Mesenchymal stem cell (in vitro differentiated cells and primary cell): Measurements from ENCODE around the gene SNRNP48.

ENCODE experiments used
- DNase-seq: peaks from one replicate; pipeline ENCODE4 v3.0.0-alpha.2; 2013
- H2AFZ ChIP-seq: one replicate; pipeline ENCODE4 v1.6.1; 2013; ENCODE audit warnings: low read depth, mild to moderate bottlenecking, control low read depth, inconsistent platforms, low read length, moderate library complexity
- H2AK5ac ChIP-seq: 2 replicates; pipeline ENCODE4 v1.6.1; 2013; ENCODE audit warnings: low read length, moderate library complexity, mild to moderate bottlenecking, inconsistent platforms; ENCODE audit not compliant: severe bottlenecking
- H2BK120ac ChIP-seq: one replicate; pipeline ENCODE4 v1.6.1; 2013; ENCODE audit warnings: low read depth, mild to moderate bottlenecking, inconsistent platforms, low read length, moderate library complexity
- H2BK12ac ChIP-seq, 2 experiments: one replicate each; pipeline ENCODE4 v1.6.1; 2013; ENCODE audit warnings: inconsistent platforms in 2 of 2, low read length in 2 of 2, mild to moderate bottlenecking in 2 of 2, moderate library complexity in 2 of 2, control low read depth in 1 of 2
- H2BK15ac ChIP-seq: one replicate; pipeline ENCODE4 v1.6.1; 2013; ENCODE audit warnings: mild to moderate bottlenecking, low read depth, inconsistent platforms; ENCODE audit not compliant: poor library complexity, severe bottlenecking
- H2BK5ac ChIP-seq: 2 replicates; pipeline ENCODE4 v1.6.1; 2013; ENCODE audit warnings: low read depth, mild to moderate bottlenecking, low read length, control low read depth, inconsistent platforms; ENCODE audit not compliant: poor library complexity, severe bottlenecking
- H3K14ac ChIP-seq, 2 experiments: one replicate each; pipeline ENCODE4 v1.6.1; 2013; ENCODE audit warnings: inconsistent platforms in 2 of 2, low read length in 2 of 2, control low read depth in 1 of 2, mild to moderate bottlenecking in 1 of 2, moderate library complexity in 1 of 2
- H3K18ac ChIP-seq, 2 experiments: one replicate each; pipeline ENCODE4 v1.6.1; 2013; ENCODE audit warnings: inconsistent platforms in 2 of 2, low read length in 2 of 2, control low read depth in 1 of 2, low read depth in 1 of 2, mild to moderate bottlenecking in 1 of 2
- H3K23ac ChIP-seq, 2 experiments: one replicate each; pipeline ENCODE4 v1.6.1; 2013; ENCODE audit warnings: inconsistent platforms in 2 of 2, low read length in 2 of 2, mild to moderate bottlenecking in 2 of 2, moderate library complexity in 2 of 2, control low read depth in 1 of 2
- H3K27ac ChIP-seq: 2 replicates; pipeline ENCODE4 v1.5.1; 2013; ENCODE audit warnings: mild to moderate bottlenecking, moderate library complexity, low read length, control low read depth, inconsistent platforms; ENCODE audit not compliant: poor library complexity, severe bottlenecking
- H3K27me3 ChIP-seq, 2 experiments: 2 replicates each; pipeline versions ENCODE4 v1.6.1 to v1.7.0; 2013; ENCODE audit warnings: low read length in 2 of 2, mild to moderate bottlenecking in 2 of 2, moderate library complexity in 2 of 2, control low read depth in 1 of 2, inconsistent platforms in 1 of 2; ENCODE audit not compliant: control insufficient read depth in 1 of 2, insufficient read depth in 1 of 2
- H3K36me3 ChIP-seq, 2 experiments: 2 replicates each; pipeline versions ENCODE4 v1.6.1 to v1.7.0; 2013; ENCODE audit warnings: low read length in 2 of 2, control low read depth in 1 of 2, inconsistent platforms in 1 of 2, low read depth in 1 of 2, mild to moderate bottlenecking in 1 of 2; ENCODE audit not compliant: insufficient read depth in 2 of 2, control insufficient read depth in 1 of 2
- H3K4ac ChIP-seq, 2 experiments: one replicate each; pipeline ENCODE4 v1.6.1; 2013; ENCODE audit warnings: inconsistent platforms in 2 of 2, low read length in 2 of 2, mild to moderate bottlenecking in 2 of 2, moderate library complexity in 2 of 2, control low read depth in 1 of 2, low read depth in 1 of 2
- H3K4me1 ChIP-seq: 2 replicates; pipeline ENCODE4 v1.6.1; 2013; ENCODE audit warnings: low read depth, low read length, control low read depth; ENCODE audit not compliant: control insufficient read depth, insufficient read depth
- H3K4me2 ChIP-seq: 2 replicates; pipeline ENCODE4 v1.6.1; 2013; ENCODE audit warnings: low read length, mild to moderate bottlenecking, inconsistent platforms; ENCODE audit not compliant: poor library complexity, severe bottlenecking
- H3K4me3 ChIP-seq, 2 experiments: 2 replicates each; pipeline versions ENCODE4 v1.5.1 to v1.7.0; 2013; ENCODE audit warnings: low read length in 2 of 2, mild to moderate bottlenecking in 2 of 2, control low read depth in 1 of 2, low read depth in 1 of 2; ENCODE audit not compliant: insufficient read depth in 1 of 2
- H3K79me1 ChIP-seq: replicated peaks from 2 replicates; pipeline ENCODE4 v1.6.1; 2013; ENCODE audit warnings: mild to moderate bottlenecking, control low read depth, low read length, inconsistent platforms; ENCODE audit not compliant: poor library complexity, severe bottlenecking
- H3K9ac ChIP-seq: 2 replicates; pipeline ENCODE4 v1.7.0; 2013; ENCODE audit warnings: mild to moderate bottlenecking, low read length, moderate library complexity
- H3K9me3 ChIP-seq: 2 replicates; pipeline ENCODE4 v1.7.0; 2013; ENCODE audit warnings: mild to moderate bottlenecking, low read length; ENCODE audit not compliant: control insufficient read depth
- H4K8ac ChIP-seq: one replicate; pipeline ENCODE4 v1.6.1; 2013; ENCODE audit warnings: inconsistent platforms, mild to moderate bottlenecking, low read length, moderate library complexity
- H4K91ac ChIP-seq: one replicate; pipeline ENCODE4 v1.6.1; 2013; ENCODE audit warnings: mild to moderate bottlenecking, low read length, inconsistent platforms
- WGBS: methylation state at CpG from one replicate; pipeline ENCODE4 v1.1.7; 2013; ENCODE audit warnings: mixed read lengths; 5-methylcytosine and 5-hydroxymethylcytosine counted together

Gene SNRNP48

GRCh38 chr6:7566107-7566506 is 23.9 kb upstream of the SNRNP48 start:
- H4K91ac ChIP-seq, result no peak overlapping the region
- H3K36me3 ChIP-seq, result peaks cover 0 to 35% of the 10 kb centered on the region in 2 experiments
- H3K23ac ChIP-seq, result no peak overlapping the region
- no peak overlapping the region for H2AK5ac ChIP-seq
- no peak overlapping the region for H3K18ac ChIP-seq
- WGBS, result 89% methylated on average over 1 of the region's 2 CpGs
- H3K27ac ChIP-seq, result no peak overlapping the region
- no peak overlapping the region for H2BK120ac ChIP-seq
- no peaks in the 10 kb centered on the region for H3K27me3 ChIP-seq
- H2BK15ac ChIP-seq, result no peak overlapping the region
- no peak overlapping the region for H3K4me2 ChIP-seq
- no peak overlapping the region for H3K4me3 ChIP-seq
- H2BK5ac ChIP-seq, result no peak overlapping the region
- no peak overlapping the region for H2AFZ ChIP-seq
- no peak overlapping the region for H3K14ac ChIP-seq
- no peak overlapping the region for H2BK12ac ChIP-seq
- H3K79me1 ChIP-seq, result peaks cover 7% of the 10 kb centered on the region
- no peaks in the 10 kb centered on the region for H3K9me3 ChIP-seq
- no peaks in the 10 kb centered on the region for H3K4me1 ChIP-seq
- H3K4ac ChIP-seq, result no peak overlapping the region
- H3K9ac ChIP-seq, result peak overlapping the region; percentile 58
- no peak overlapping the region for H4K8ac ChIP-seq
- no peak for DNase-seq

GRCh38 chr6:7566617-7567173 is 23.3 kb upstream of the SNRNP48 start:
- no peak overlapping the region for H3K4me2 ChIP-seq
- no peak overlapping the region for H2AFZ ChIP-seq
- DNase-seq, result no peak
- no peak overlapping the region for H3K4me3 ChIP-seq
- no peak overlapping the region for H2BK5ac ChIP-seq
- no peak overlapping the region for H2BK120ac ChIP-seq
- no peaks in the 10 kb centered on the region for H3K27me3 ChIP-seq
- H3K9me3 ChIP-seq, result no peaks in the 10 kb centered on the region
- no peak overlapping the region for H3K14ac ChIP-seq
- peaks cover 0 to 34% of the 10 kb centered on the region in 2 experiments for H3K36me3 ChIP-seq
- no peak overlapping the region for H3K9ac ChIP-seq
- H2AK5ac ChIP-seq, result no peak overlapping the region
- no peaks in the 10 kb centered on the region for H3K4me1 ChIP-seq
- no peak overlapping the region for H3K18ac ChIP-seq
- H3K23ac ChIP-seq, result no peak overlapping the region
- H3K4ac ChIP-seq, result no peak overlapping the region
- no peak overlapping the region for H4K91ac ChIP-seq
- H3K79me1 ChIP-seq, result peaks cover 3% of the 10 kb centered on the region
- H2BK12ac ChIP-seq, result no peak overlapping the region
- H2BK15ac ChIP-seq, result no peak overlapping the region
- H3K27ac ChIP-seq, result no peak overlapping the region
- 100% methylated on average over 3 of the region's 4 CpGs for WGBS
- no peak overlapping the region for H4K8ac ChIP-seq

GRCh38 chr6:7568021-7568420 is 22.0 kb upstream of the SNRNP48 start:
- Histone ChIP-seq H2AFZ (peak overlapping the region; percentile 37), H3K9me3 (no peaks in the 10 kb centered on the region), H2BK12ac (no peak overlapping the region), H3K23ac (no peak overlapping the region), H2BK5ac (no peak overlapping the region), H3K36me3 (peaks cover 0 to 42% of the 10 kb centered on the region in 2 experiments), H3K4me1 (no peaks in the 10 kb centered on the region), H3K9ac (no peak overlapping the region), H3K4me2 (no peak overlapping the region), H3K27ac (no peak overlapping the region), H3K79me1 (peaks cover 3% of the 10 kb centered on the region), H3K18ac (no peak overlapping the region), H3K4ac (no peak overlapping the region), H3K4me3 (no peak overlapping the region), H3K27me3 (no peaks in the 10 kb centered on the region), H4K91ac (no peak overlapping the region), H2BK120ac (no peak overlapping the region), H2AK5ac (no peak overlapping the region), H2BK15ac (no peak overlapping the region), H3K14ac (no peak overlapping the region), H4K8ac (no peak overlapping the region)
- no peak for DNase-seq
- 83% methylated on average over 3 of the region's 3 CpGs for WGBS

GRCh38 chr6:7569082-7569481 is 20.9 kb upstream of the SNRNP48 start:
- Histone ChIP-seq H3K9ac (no peak overlapping the region), H2AK5ac (no peak overlapping the region), H2BK12ac (no peak overlapping the region), H3K4me1 (no peaks in the 10 kb centered on the region), H3K4ac (no peak overlapping the region), H3K27ac (no peak overlapping the region), H4K8ac (no peak overlapping the region), H3K14ac (no peak overlapping the region), H3K79me1 (peaks cover 3% of the 10 kb centered on the region), H3K36me3 (peaks cover 0 to 44% of the 10 kb centered on the region in 2 experiments), H3K23ac (no peak overlapping the region), H4K91ac (no peak overlapping the region), H2AFZ (no peak overlapping the region), H3K4me2 (no peak overlapping the region), H3K18ac (no peak overlapping the region), H2BK15ac (no peak overlapping the region), H3K27me3 (no peaks in the 10 kb centered on the region), H2BK5ac (no peak overlapping the region), H2BK120ac (no peak overlapping the region), H3K4me3 (no peak overlapping the region), H3K9me3 (no peaks in the 10 kb centered on the region)
- WGBS, result 97% methylated on average over 13 of the region's 13 CpGs
- DNase-seq, result no peak
